ENCODE measurements around the gene ARNT2. TPM values are rescaled to one million over a fixed set of nuclear protein-coding genes. Genes with fewer than 3 reads are reported as not detected.

Gene ARNT2
- total and polyA plus RNA-seq, 3 experiments from 2014 or later, result 0.11 to 0.13 TPM; not detected in 1

DNA sequence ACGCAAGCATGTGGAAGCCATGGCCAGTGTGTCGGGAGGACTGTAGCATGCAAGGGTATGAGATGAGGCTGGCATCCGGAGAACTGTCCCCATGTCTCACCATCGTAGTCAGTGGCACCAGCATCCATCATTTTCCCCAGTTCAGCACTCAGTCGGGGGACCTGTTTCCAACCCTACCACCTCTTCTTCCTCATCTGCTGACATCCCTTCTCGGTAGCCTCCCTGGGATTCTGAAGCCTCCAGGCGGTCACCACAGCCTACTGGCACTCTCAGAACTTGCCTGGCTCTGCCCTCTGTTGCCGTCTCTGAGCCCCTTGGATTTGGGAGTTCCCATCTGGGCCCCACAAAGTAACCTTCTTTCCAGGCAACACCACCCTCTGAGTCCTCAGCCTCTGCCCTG lies 159.9 kb downstream of the ARNT2 start:
- POLR2A ChIA-PET, result no interaction called here
- H3K27me3 ChIP-seq (ENCODE audit: insufficient read depth, low read length, poor library complexity, severe bottlenecking), result peaks cover 3% of the 10 kb centered on the region
- no peak overlapping the region for H3K27ac Mint-ChIP-seq

DNA sequence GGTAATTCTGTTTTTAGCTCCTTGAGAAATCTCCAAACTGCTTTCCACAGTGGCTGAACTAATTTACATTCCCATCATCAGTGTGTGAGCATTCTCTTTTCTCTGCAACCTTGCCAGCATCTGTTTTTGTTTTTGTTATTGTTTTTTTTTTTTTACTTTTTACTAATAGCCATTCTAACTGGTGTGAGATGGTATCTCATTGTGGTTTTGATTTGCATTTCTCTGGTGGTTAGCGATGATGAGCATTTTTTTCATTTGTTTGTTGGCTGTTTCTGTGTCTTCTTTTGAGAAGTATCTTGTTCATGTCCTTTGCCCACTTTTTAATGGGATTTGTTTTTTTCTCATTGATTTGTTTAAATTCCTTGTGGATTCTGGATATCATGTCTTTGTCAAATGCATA lies 161.2 kb downstream of the ARNT2 start:
- Mint-ChIP-seq H3K4me1 (no peaks in the 10 kb centered on the region), H3K27ac (no peak overlapping the region), H3K36me3 (no peaks in the 10 kb centered on the region), H3K4me3 (no peak overlapping the region), H3K27me3 (peaks cover 14 to 45% of the 10 kb centered on the region in 2 donors), H3K9me3 (no peaks in the 10 kb centered on the region)
- Histone ChIP-seq H3K27ac (ENCODE audit: low read depth, low read length) (no peak overlapping the region), H3K9me3 (ENCODE audit: low read length) (no peaks in the 10 kb centered on the region), H3K27me3 (ENCODE audit: insufficient read depth, low read length, poor library complexity, severe bottlenecking) (peaks cover 3% of the 10 kb centered on the region), H3K4me1 (ENCODE audit: insufficient read depth, low read length) (no peaks in the 10 kb centered on the region), H3K4me3 (ENCODE audit: low read length) (no peak overlapping the region), H3K36me3 (ENCODE audit: insufficient read depth, low read length) (no peaks in the 10 kb centered on the region)
- ChIA-PET POLR2A (no interaction called here), CTCF (interaction anchor here (3.5 kb wide), 1 partner anchor 211 kb away, joined by 22 read pairs; no protein-coding TSS in a partner anchor)
- DNase-seq, result no peak

More for the DNA sequence above, 159.9 kb downstream of the ARNT2 start:
- Histone ChIP-seq H3K4me3 (ENCODE audit: low read length) (no peak overlapping the region), H3K27ac (ENCODE audit: low read depth, low read length) (no peak overlapping the region), H3K9me3 (ENCODE audit: low read length) (no peaks in the 10 kb centered on the region), H3K4me1 (ENCODE audit: insufficient read depth, low read length) (no peaks in the 10 kb centered on the region), H3K36me3 (ENCODE audit: insufficient read depth, low read length) (no peaks in the 10 kb centered on the region)
- CTCF ChIA-PET, result no interaction called here
- no peaks in the 10 kb centered on the region for H3K36me3 Mint-ChIP-seq
- peaks cover 14 to 54% of the 10 kb centered on the region in 2 donors for H3K27me3 Mint-ChIP-seq
- H3K4me1 Mint-ChIP-seq, result peaks cover 0 to 5% (median 0%) of the 10 kb centered on the region in 3 donors
- no peak for DNase-seq
- H3K9me3 Mint-ChIP-seq, result no peaks in the 10 kb centered on the region
- no peak overlapping the region for H3K4me3 Mint-ChIP-seq

DNA sequence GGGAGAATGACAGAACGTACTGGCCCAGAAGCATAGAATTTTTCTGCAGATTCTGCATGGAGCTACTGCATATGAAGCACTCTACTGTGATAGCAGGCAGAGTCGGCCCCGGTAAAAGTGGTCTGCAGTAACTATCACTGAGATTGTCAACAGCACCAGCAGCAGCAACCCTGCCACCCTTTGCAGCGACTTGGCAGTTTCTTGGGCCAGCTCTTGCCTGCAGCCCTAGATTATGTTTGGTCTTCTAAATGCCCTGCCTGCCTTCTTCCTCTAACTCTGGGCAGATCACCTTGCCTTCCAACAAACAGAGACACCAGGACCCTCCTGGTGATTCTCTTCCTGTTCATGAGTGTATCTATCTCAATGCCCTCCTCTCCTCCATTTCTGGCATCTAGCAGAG lies 161.8 kb downstream of the ARNT2 start:
- Mint-ChIP-seq H3K4me3 (no peak overlapping the region), H3K4me1 (no peaks in the 10 kb centered on the region), H3K27ac (no peak overlapping the region), H3K36me3 (no peaks in the 10 kb centered on the region), H3K9me3 (no peaks in the 10 kb centered on the region), H3K27me3 (peaks cover 14 to 42% of the 10 kb centered on the region in 2 donors)
- ChIA-PET POLR2A (no interaction called here), CTCF (interaction anchor here (3.5 kb wide), 1 partner anchor 210 kb away, joined by 22 read pairs; no protein-coding TSS in a partner anchor)
- H3K27ac ChIP-seq (ENCODE audit: low read depth, low read length), result no peak overlapping the region
- H3K27me3 ChIP-seq (ENCODE audit: insufficient read depth, low read length, poor library complexity, severe bottlenecking), result peaks cover 3% of the 10 kb centered on the region
- no peaks in the 10 kb centered on the region for H3K9me3 ChIP-seq (ENCODE audit: low read length)
- DNase-seq, result no peak
- H3K4me1 ChIP-seq (ENCODE audit: insufficient read depth, low read length), result no peaks in the 10 kb centered on the region
- no peaks in the 10 kb centered on the region for H3K36me3 ChIP-seq (ENCODE audit: insufficient read depth, low read length)
- no peak overlapping the region for H3K4me3 ChIP-seq (ENCODE audit: low read length)

DNA sequence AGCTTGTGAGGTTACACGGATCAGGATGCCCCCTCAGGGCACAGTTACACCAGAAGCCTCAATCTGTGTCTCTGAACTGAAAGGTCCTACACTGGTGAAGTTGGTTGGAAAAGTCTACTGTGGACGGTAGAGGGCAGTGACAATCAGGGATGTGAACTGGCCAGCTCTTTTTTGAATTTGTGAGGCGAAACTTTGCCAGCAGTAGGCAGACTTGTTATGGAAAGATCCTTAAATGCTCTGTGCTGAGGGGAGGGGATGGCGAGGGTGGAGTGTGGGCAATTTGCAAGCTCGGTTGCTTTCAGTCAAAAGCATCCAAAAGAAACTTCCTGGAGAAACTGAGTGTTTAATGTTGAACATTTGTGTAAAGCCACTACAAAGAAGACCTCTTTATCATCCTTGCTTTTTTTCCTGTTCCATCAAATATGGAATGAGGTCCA lies 163.6 kb downstream of the ARNT2 start:
- Mint-ChIP-seq H3K27me3 (peaks cover 16 to 40% of the 10 kb centered on the region in 2 donors), H3K36me3 (no peaks in the 10 kb centered on the region), H3K27ac (peak overlapping the region in 1 of 8 donors; percentile 0), H3K4me1 (no peaks in the 10 kb centered on the region), H3K4me3 (no peak overlapping the region), H3K9me3 (no peaks in the 10 kb centered on the region)
- DNase-seq, result peak in 1 of 5 donors; percentile 3
- Histone ChIP-seq H3K4me1 (ENCODE audit: insufficient read depth, low read length) (no peaks in the 10 kb centered on the region), H3K27ac (ENCODE audit: low read depth, low read length) (no peak overlapping the region), H3K9me3 (ENCODE audit: low read length) (no peaks in the 10 kb centered on the region), H3K27me3 (ENCODE audit: insufficient read depth, low read length, poor library complexity, severe bottlenecking) (peaks cover 3% of the 10 kb centered on the region), H3K36me3 (ENCODE audit: insufficient read depth, low read length) (no peaks in the 10 kb centered on the region), H3K4me3 (ENCODE audit: low read length) (no peak overlapping the region)
- ChIA-PET CTCF (interaction anchor here (1.7 to 3.5 kb wide), 2 partner anchors 209 to 402 kb away, joined by 10 to 22 read pairs; no protein-coding TSS in a partner anchor), POLR2A (no interaction called here)

DNA sequence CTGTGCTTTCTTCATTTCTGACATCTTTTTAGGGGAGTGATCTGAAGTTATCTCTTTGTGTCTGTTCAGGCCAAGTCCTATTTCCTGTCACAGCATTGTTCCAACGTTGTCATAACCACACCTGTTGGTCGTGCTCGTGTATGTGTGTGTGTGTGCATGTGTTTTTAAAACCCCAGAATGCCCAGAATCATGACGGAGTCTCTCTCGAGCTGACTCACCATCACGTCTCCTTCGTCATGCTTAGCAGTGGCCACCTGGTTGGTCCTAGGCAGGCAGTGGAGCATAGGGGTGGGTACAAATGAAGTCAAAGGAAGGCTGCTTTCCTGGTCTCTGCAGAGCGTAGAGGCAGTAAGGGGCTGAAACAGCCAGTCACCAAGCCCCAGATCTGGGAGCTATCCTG lies 164.1 kb downstream of the ARNT2 start:
- Histone ChIP-seq H3K9me3 (ENCODE audit: low read length) (no peaks in the 10 kb centered on the region), H3K36me3 (ENCODE audit: insufficient read depth, low read length) (no peaks in the 10 kb centered on the region), H3K27ac (ENCODE audit: low read depth, low read length) (no peak overlapping the region), H3K27me3 (ENCODE audit: insufficient read depth, low read length, poor library complexity, severe bottlenecking) (peaks cover 3% of the 10 kb centered on the region), H3K4me1 (ENCODE audit: insufficient read depth, low read length) (no peaks in the 10 kb centered on the region), H3K4me3 (ENCODE audit: low read length) (no peak overlapping the region)
- Mint-ChIP-seq H3K9me3 (no peaks in the 10 kb centered on the region), H3K27ac (no peak overlapping the region), H3K4me1 (no peaks in the 10 kb centered on the region), H3K36me3 (no peaks in the 10 kb centered on the region), H3K27me3 (peaks cover 13 to 40% of the 10 kb centered on the region in 2 donors), H3K4me3 (no peak overlapping the region)
- ChIA-PET CTCF (interaction anchor here (1.7 to 3.5 kb wide), 2 partner anchors 208 to 401 kb away, joined by 10 to 22 read pairs; no protein-coding TSS in a partner anchor), POLR2A (no interaction called here)
- no peak for DNase-seq

DNA sequence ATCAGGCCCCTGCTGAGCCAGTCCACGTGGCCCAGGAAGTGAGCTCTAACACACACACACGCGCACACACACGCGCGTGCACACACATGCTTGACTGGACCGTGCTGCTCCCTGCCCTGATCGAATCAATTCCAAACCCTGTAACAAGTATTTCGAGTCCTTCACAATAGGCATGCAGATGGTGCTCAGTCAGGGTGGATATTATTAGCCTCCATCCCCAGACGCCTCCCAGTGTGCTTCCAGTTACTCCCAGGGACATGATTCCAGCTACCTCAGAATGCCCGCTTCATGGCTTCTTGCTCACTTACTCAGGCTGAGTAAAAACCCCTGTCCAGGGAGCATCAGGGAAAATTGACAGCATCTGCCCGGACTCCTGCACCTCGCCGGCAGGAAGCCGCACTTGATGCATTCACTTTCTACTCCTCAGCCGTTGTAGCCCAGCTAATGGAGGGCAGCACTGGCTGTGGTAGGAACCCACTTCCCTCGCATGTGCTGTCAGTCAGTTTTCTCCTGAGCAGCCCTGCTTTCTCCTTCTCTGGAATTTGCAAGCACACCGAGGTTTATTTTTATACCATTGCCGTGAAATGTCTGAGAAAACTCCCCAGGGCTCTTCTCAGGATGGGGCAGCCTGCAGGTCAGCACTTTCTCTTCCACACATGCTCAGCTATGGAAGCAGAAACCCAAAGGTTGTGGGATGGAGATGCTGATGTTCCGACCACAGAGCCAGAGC lies 164.9 kb downstream of the ARNT2 start:
- H3K27ac Mint-ChIP-seq, result no peak overlapping the region
- H3K36me3 ChIP-seq (ENCODE audit: insufficient read depth, low read length), result no peaks in the 10 kb centered on the region
- peaks cover 13 to 34% of the 10 kb centered on the region in 2 donors for H3K27me3 Mint-ChIP-seq
- H3K27me3 ChIP-seq (ENCODE audit: insufficient read depth, low read length, poor library complexity, severe bottlenecking), result peaks cover 3% of the 10 kb centered on the region
- H3K4me3 Mint-ChIP-seq, result no peak overlapping the region
- no peak overlapping the region for H3K4me3 ChIP-seq (ENCODE audit: low read length)
- no peaks in the 10 kb centered on the region for H3K4me1 Mint-ChIP-seq
- H3K4me1 ChIP-seq (ENCODE audit: insufficient read depth, low read length), result no peaks in the 10 kb centered on the region
- no peak for DNase-seq
- POLR2A ChIA-PET, result no interaction called here
- no peaks in the 10 kb centered on the region for H3K36me3 Mint-ChIP-seq
- H3K9me3 ChIP-seq (ENCODE audit: low read length), result no peaks in the 10 kb centered on the region
- no peak overlapping the region for H3K27ac ChIP-seq (ENCODE audit: low read depth, low read length)
- no peaks in the 10 kb centered on the region for H3K9me3 Mint-ChIP-seq
- CTCF ChIA-PET, result interaction anchor here (3.5 kb wide), 1 partner anchor 207 kb away, joined by 22 read pairs; no protein-coding TSS in a partner anchor

DNA sequence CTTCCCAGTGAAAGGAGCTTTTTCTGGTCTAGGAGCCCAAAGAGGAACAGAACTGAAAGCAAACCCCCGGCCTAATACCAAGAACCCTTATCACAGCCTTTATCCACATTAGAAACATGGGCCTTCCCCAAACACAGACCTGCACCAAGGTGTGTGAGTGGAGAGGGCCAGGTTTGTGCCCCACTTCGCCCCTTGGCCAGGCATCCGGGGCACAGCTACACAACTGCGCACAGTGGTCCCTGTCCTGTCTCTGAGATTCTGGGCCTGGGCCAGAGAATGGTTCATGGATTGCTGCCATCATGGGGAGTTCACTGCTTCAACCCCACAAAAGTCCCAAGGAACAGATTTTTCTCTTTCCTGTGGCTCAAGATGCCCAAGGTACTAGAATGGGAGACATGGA lies 165.5 kb downstream of the ARNT2 start:
- ChIA-PET CTCF (no interaction called here), POLR2A (no interaction called here)
- H3K4me3 ChIP-seq (ENCODE audit: low read length), result no peak overlapping the region
- Mint-ChIP-seq H3K27me3 (peaks cover 13 to 33% of the 10 kb centered on the region in 2 donors), H3K9me3 (no peaks in the 10 kb centered on the region), H3K4me3 (no peak overlapping the region), H3K4me1 (no peaks in the 10 kb centered on the region), H3K36me3 (no peaks in the 10 kb centered on the region), H3K27ac (no peak overlapping the region)
- no peaks in the 10 kb centered on the region for H3K4me1 ChIP-seq (ENCODE audit: insufficient read depth, low read length)
- DNase-seq, result no peak
- no peaks in the 10 kb centered on the region for H3K36me3 ChIP-seq (ENCODE audit: insufficient read depth, low read length)
- no peak overlapping the region for H3K27ac ChIP-seq (ENCODE audit: low read depth, low read length)
- H3K27me3 ChIP-seq (ENCODE audit: insufficient read depth, low read length, poor library complexity, severe bottlenecking), result peaks cover 3% of the 10 kb centered on the region
- H3K9me3 ChIP-seq (ENCODE audit: low read length), result no peaks in the 10 kb centered on the region

DNA sequence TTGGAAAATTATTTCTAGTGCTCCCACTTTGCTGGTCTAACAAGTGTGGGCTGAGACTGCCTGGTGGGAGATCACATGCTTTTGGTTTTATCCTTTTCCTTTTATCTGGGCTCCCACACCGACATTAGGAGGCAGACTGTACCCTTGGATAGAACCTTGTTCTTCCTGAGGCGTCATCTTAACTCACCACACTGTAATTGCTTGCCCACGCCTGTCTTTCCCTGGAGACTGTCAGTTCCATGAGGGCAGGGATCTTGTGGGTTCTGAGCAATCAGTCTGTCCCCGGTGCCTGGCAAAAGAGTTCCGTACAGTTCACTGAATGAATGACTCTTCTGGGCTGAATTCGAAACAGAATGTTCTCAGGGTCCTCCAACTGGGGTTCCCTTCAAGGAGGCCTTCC lies 166.4 kb downstream of the ARNT2 start:
- ChIA-PET CTCF (interaction anchor here (1.2 kb wide), 1 partner anchor 206 kb away, joined by 4 read pairs; no protein-coding TSS in a partner anchor), POLR2A (no interaction called here)
- peaks cover 3% of the 10 kb centered on the region for H3K27me3 ChIP-seq (ENCODE audit: insufficient read depth, low read length, poor library complexity, severe bottlenecking)
- no peak overlapping the region for H3K27ac ChIP-seq (ENCODE audit: low read depth, low read length)
- Mint-ChIP-seq H3K4me1 (no peaks in the 10 kb centered on the region), H3K4me3 (no peak overlapping the region), H3K27me3 (peaks cover 13 to 32% of the 10 kb centered on the region in 2 donors), H3K9me3 (no peaks in the 10 kb centered on the region), H3K36me3 (no peaks in the 10 kb centered on the region), H3K27ac (no peak overlapping the region)
- H3K9me3 ChIP-seq (ENCODE audit: low read length), result no peaks in the 10 kb centered on the region
- no peak overlapping the region for H3K4me3 ChIP-seq (ENCODE audit: low read length)
- no peak for DNase-seq
- H3K36me3 ChIP-seq (ENCODE audit: insufficient read depth, low read length), result no peaks in the 10 kb centered on the region
- H3K4me1 ChIP-seq (ENCODE audit: insufficient read depth, low read length), result no peaks in the 10 kb centered on the region
